CD14-positive monocyte (primary cell): Measurements from ENCODE around the gene PACSIN2. TPM values are rescaled to one million over a fixed set of nuclear protein-coding genes. Genes with fewer than 3 reads are reported as not detected.

ENCODE experiments used
- DNase-seq, 3 donors: peaks; one replicate each; pipeline ENCODE4 v3.0.0-alpha.2; 2011 to 2022
- H2AFZ ChIP-seq: 2 replicates; pipeline ENCODE4 v1.6.0; 2012; ENCODE audit warnings: mild to moderate bottlenecking, low read depth, low read length, inconsistent platforms; ENCODE audit not compliant: insufficient read depth, poor library complexity, severe bottlenecking
- H3K27ac ChIP-seq, 2 donors: 1 replicate in 1 of 2; 2 replicates in 1 of 2; pipeline ENCODE4 v1.5.1; 2012 to 2013; ENCODE audit warnings: low read length in 2 of 2, control low read depth in 1 of 2, inconsistent platforms in 1 of 2, low read depth in 1 of 2, mild to moderate bottlenecking in 1 of 2
- H3K27me3 ChIP-seq, 2 donors: one replicate each; pipeline versions ENCODE4 v1.6.0 to v1.6.1; 2011 to 2013; ENCODE audit warnings: low read length in 2 of 2; ENCODE audit not compliant: control insufficient read depth in 2 of 2, insufficient read depth in 2 of 2
- H3K36me3 ChIP-seq, 2 donors: replicated peaks in 1 of 2; 1 replicate in 1 of 2; 2 replicates in 1 of 2; pipeline versions ENCODE4 v1.5.1 to v1.6.1; 2012 to 2013; ENCODE audit warnings: low read length in 2 of 2, control low read depth in 1 of 2, inconsistent platforms in 1 of 2, mild to moderate bottlenecking in 1 of 2; ENCODE audit not compliant: insufficient read depth in 2 of 2, control insufficient read depth in 1 of 2
- H3K4me1 ChIP-seq, 2 donors: 1 replicate in 1 of 2; 2 replicates in 1 of 2; pipeline versions ENCODE4 v1.5.1 to v1.6.1; 2012 to 2013; ENCODE audit warnings: low read length in 2 of 2, control low read depth in 1 of 2, inconsistent platforms in 1 of 2, mild to moderate bottlenecking in 1 of 2, moderate library complexity in 1 of 2; ENCODE audit not compliant: insufficient read depth in 2 of 2, control insufficient read depth in 1 of 2
- H3K4me2 ChIP-seq: replicated peaks from 2 replicates; pipeline ENCODE3; 2012; ENCODE audit warnings: low read length, moderate library complexity, mild to moderate bottlenecking; ENCODE audit not compliant: poor library complexity, severe bottlenecking; ENCODE audit errors: extremely low read depth
- H3K4me3 ChIP-seq, 3 experiments: fragments of 200-600 bp in 1 of 3; sonication (generic) in 1 of 3; replicated peaks in 1 of 3; 1 replicate in 2 of 3; 2 replicates in 1 of 3; pipeline ENCODE4 v1.5.1; 2011 to 2013; ENCODE audit warnings: low read length in 3 of 3, mild to moderate bottlenecking in 3 of 3, control low read depth in 2 of 3, low read depth in 2 of 3, inconsistent platforms in 1 of 3, moderate library complexity in 1 of 3
- H3K79me2 ChIP-seq: 2 replicates; pipeline ENCODE4 v1.6.0; 2012; ENCODE audit warnings: mild to moderate bottlenecking, control low read depth, inconsistent platforms, low read length, moderate library complexity; ENCODE audit not compliant: insufficient read depth
- H3K9ac ChIP-seq: 2 replicates; pipeline ENCODE4 v1.6.0; 2017; ENCODE audit warnings: low read length, mild to moderate bottlenecking; ENCODE audit not compliant: insufficient read depth, poor library complexity, severe bottlenecking
- H3K9me3 ChIP-seq, 2 donors: replicated peaks in 1 of 2; 1 replicate in 1 of 2; 2 replicates in 1 of 2; pipeline versions ENCODE4 v1.5.1 to v1.6.1; 2012 to 2013; ENCODE audit warnings: low read length in 2 of 2, control low read depth in 1 of 2; ENCODE audit not compliant: control insufficient read depth in 1 of 2, insufficient read depth in 1 of 2
- H4K20me1 ChIP-seq: 2 replicates; pipeline ENCODE4 v1.6.0; 2012; ENCODE audit warnings: mild to moderate bottlenecking, low read length, control low read depth, moderate library complexity; ENCODE audit not compliant: insufficient read depth
- H3K27ac Mint-ChIP-seq, 7 donors: one replicate each; pipeline ENCODE4 v1.8.0; 2020; ENCODE audit warnings: mild to moderate bottlenecking in 7 of 7, mixed read lengths in 7 of 7, moderate library complexity in 6 of 7, inconsistent platforms in 2 of 7
- H3K27me3 Mint-ChIP-seq, 3 donors: one replicate each; pipeline ENCODE4 v1.8.0; 2021 to 2022; ENCODE audit warnings: low read depth in 3 of 3, mild to moderate bottlenecking in 3 of 3, mixed read lengths in 3 of 3, moderate library complexity in 3 of 3, inconsistent platforms in 1 of 3
- H3K36me3 Mint-ChIP-seq, 2 donors: one replicate each; pipeline ENCODE4 v1.8.0; 2020; ENCODE audit warnings: mixed read lengths in 2 of 2, inconsistent platforms in 1 of 2, mild to moderate bottlenecking in 1 of 2
- H3K4me1 Mint-ChIP-seq: one replicate; pipeline ENCODE4 v1.8.0; 2020; ENCODE audit warnings: mild to moderate bottlenecking, mixed read lengths
- H3K4me3 Mint-ChIP-seq, 2 donors: one replicate each; pipeline ENCODE4 v1.8.0; 2020; ENCODE audit warnings: mild to moderate bottlenecking in 2 of 2, mixed read lengths in 2 of 2, moderate library complexity in 1 of 2
- H3K9me3 Mint-ChIP-seq, 7 donors: one replicate each; pipeline ENCODE4 v1.8.0; 2020 to 2022; ENCODE audit warnings: mixed read lengths in 7 of 7, mild to moderate bottlenecking in 6 of 7, moderate library complexity in 6 of 7, inconsistent platforms in 2 of 7
- WGBS: methylation state at CpG from one replicate; pipeline ENCODE4 v1.1.5; 2013; ENCODE audit warnings: missing lambda C conversion rate; ENCODE audit not compliant: insufficient coverage; 5-methylcytosine and 5-hydroxymethylcytosine counted together
- intact Hi-C, 2 donors: fragments of 100-400 bp; cut with micrococcal nuclease; formaldehyde crosslinking; loops; one replicate each; pipeline versions ENCODE4 v1.15.0 to v1.15.1; 2023
- polyA plus RNA-seq, 3 donors: library from polyadenylated mRNA; depleted of rRNA in 1 of 3; unstranded in 2 of 3; stranded (reverse) in 1 of 3; fragments of 300-500 nt in 2 of 3; fragments of >200 nt in 1 of 3; fragmentation: Illumina TruSeq in 2 of 3; gene quantifications; 1 replicate in 2 of 3; 2 replicates in 1 of 3; pipeline ENCODE4 v1.2.3, GENCODE V29; 2012 to 2021
- TF ChIP-seq, protein P1 (sequence below): fragments of 200-600 bp; IDR thresholded peaks from one replicate; pipeline ENCODE4 v1.8.0; 2022; ENCODE audit warnings: antibody characterized with exemption, mild to moderate bottlenecking

Gene PACSIN2
- polyA plus RNA-seq, 3 donors = 31.2 to 45.7 (median 40.2) TPM

DNA sequence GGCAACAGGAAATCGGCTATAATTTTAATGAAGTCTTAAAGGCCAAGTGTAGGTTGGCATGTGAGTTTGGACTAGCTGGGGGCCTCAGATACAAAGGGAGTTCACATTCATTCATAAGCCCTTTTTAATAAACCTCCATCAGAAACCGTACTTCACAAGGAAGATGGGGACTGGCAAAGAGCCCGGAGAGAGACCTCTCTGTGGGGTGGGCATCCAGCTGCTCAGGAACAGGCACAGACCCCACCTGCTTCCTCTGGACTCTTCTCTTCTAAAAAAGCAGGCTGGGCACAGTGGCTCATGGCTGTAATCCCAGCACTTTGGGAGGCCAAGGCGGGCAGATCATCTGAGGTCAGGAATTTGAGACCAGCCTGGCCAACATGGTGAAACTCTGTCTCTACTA, 154.0 kb downstream of the PACSIN2 start:
- H3K4me3 Mint-ChIP-seq = no peak overlapping the region
- peaks cover 0 to 6% (median 2%) of the 10 kb centered on the region in 3 donors for H3K27me3 Mint-ChIP-seq
- no peaks in the 10 kb centered on the region for H3K27me3 ChIP-seq
- WGBS = 7% methylated on average over 2 of the region's 4 CpGs
- H3K9ac ChIP-seq = no peak overlapping the region
- H3K27ac ChIP-seq = no peak overlapping the region
- H3K79me2 ChIP-seq = peaks cover 5% of the 10 kb centered on the region
- intact Hi-C loops = no loop called here
- H3K9me3 ChIP-seq = no peaks in the 10 kb centered on the region
- H3K36me3 Mint-ChIP-seq = peaks cover 0 to 7% of the 10 kb centered on the region in 2 donors
- no peaks in the 10 kb centered on the region for H3K36me3 ChIP-seq
- H3K4me1 Mint-ChIP-seq = peaks cover 45% of the 10 kb centered on the region
- H3K4me3 ChIP-seq = no peak overlapping the region
- H4K20me1 ChIP-seq = no peaks in the 10 kb centered on the region
- H2AFZ ChIP-seq = no peak overlapping the region
- H3K4me2 ChIP-seq = no peak overlapping the region
- H3K27ac Mint-ChIP-seq = peak overlapping the region in 4 of 7 donors; percentile 33 to 81 (median 65)
- TF ChIP-seq, protein P1, sequence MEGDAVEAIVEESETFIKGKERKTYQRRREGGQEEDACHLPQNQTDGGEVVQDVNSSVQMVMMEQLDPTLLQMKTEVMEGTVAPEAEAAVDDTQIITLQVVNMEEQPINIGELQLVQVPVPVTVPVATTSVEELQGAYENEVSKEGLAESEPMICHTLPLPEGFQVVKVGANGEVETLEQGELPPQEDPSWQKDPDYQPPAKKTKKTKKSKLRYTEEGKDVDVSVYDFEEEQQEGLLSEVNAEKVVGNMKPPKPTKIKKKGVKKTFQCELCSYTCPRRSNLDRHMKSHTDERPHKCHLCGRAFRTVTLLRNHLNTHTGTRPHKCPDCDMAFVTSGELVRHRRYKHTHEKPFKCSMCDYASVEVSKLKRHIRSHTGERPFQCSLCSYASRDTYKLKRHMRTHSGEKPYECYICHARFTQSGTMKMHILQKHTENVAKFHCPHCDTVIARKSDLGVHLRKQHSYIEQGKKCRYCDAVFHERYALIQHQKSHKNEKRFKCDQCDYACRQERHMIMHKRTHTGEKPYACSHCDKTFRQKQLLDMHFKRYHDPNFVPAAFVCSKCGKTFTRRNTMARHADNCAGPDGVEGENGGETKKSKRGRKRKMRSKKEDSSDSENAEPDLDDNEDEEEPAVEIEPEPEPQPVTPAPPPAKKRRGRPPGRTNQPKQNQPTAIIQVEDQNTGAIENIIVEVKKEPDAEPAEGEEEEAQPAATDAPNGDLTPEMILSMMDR = no peak
- peaks cover 0 to 4% (median 0%) of the 10 kb centered on the region in 7 donors for H3K9me3 Mint-ChIP-seq
- H3K4me1 ChIP-seq = peaks cover 37 to 41% of the 10 kb centered on the region in 2 donors
- no peak for DNase-seq

DNA sequence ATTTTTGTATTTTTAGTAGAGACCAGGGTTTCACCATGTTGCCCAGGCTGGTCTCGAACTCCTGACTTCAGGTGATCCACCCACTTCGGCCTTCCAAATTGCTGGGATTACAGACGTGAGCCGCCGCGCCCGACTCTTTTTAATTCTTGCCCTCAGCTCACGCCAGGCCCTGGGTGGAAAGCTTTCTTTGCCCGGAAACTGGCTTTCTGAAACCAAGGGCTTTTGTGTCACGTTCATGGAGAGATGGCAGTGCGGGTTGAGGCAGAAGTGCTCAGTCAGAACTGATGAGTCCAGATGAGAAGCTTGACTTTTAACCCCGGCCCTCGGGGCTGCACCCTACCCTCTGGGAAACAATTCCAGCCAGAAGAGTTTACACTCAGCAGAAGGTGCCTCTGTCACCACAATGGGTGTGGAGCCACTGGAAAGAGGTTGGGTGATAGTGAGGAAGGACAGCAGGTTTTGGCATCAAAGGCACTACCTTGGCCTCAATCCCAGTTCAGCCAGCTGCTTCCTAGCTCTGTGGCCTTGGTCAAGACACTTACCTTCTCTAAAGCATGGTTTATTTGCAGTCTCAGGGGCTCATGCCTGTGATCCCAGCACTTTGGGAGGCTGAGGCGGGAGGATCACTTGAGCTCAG, 157.0 kb downstream of the PACSIN2 start:
- H3K4me1 Mint-ChIP-seq = peaks cover 29% of the 10 kb centered on the region
- 99% methylated on average over 7 of the region's 14 CpGs for WGBS
- H3K36me3 Mint-ChIP-seq = peaks cover 2 to 20% of the 10 kb centered on the region in 2 donors
- H3K9ac ChIP-seq = no peak overlapping the region
- no peak overlapping the region for H3K27ac ChIP-seq
- H3K9me3 Mint-ChIP-seq = peaks cover 0 to 8% (median 0%) of the 10 kb centered on the region in 7 donors
- H3K27me3 Mint-ChIP-seq = peaks cover 0 to 2% (median 2%) of the 10 kb centered on the region in 3 donors
- H3K27me3 ChIP-seq = no peaks in the 10 kb centered on the region
- H3K4me1 ChIP-seq = peaks cover 26 to 35% of the 10 kb centered on the region in 2 donors
- no peak overlapping the region for H2AFZ ChIP-seq
- no peaks in the 10 kb centered on the region for H3K9me3 ChIP-seq
- H3K36me3 ChIP-seq = peaks cover 0 to 6% of the 10 kb centered on the region in 2 donors
- TF ChIP-seq, protein P1 = no peak
- peaks cover 35% of the 10 kb centered on the region for H3K79me2 ChIP-seq
- intact Hi-C loops = loop anchor here in 1 of 2 donors (5.0 kb wide), 1 partner anchor 159 kb away; the partner anchor contains the start of gene PACSIN2
- peaks cover 22% of the 10 kb centered on the region for H4K20me1 ChIP-seq
- peak overlapping the region; percentile 11 to 41 for H3K4me3 Mint-ChIP-seq
- peak overlapping the region; percentile 28 to 84 (median 82) for H3K27ac Mint-ChIP-seq
- DNase-seq = no peak
- H3K4me2 ChIP-seq = peak overlapping the region; percentile 93
- H3K4me3 ChIP-seq = peak overlapping the region in 1 of 3 experiments; percentile 91
